DND-41 (cell line): ENCODE data around the gene RSPH10B.

Experiments used
- CTCF ChIP-seq: IDR thresholded peaks from 2 replicates; pipeline ENCODE4 v1.5.1; 2012; ENCODE audit warnings: borderline replicate concordance, low read length, moderate library complexity, mild to moderate bottlenecking; ENCODE audit not compliant: poor library complexity, severe bottlenecking; ENCODE audit errors: extremely low read depth
- EZH2 ChIP-seq: IDR thresholded peaks from 3 replicates; pipeline ENCODE4 v1.6.1; 2012; ENCODE audit warnings: borderline replicate concordance, low read depth, mild to moderate bottlenecking, moderate library complexity, low read length, inconsistent platforms; ENCODE audit not compliant: severe bottlenecking

- TF ChIP-seq CTCF: no peak
- no peak for TF ChIP-seq EZH2
Observed at GRCh38 chr7:5892498-5892897, 78.0 kb downstream of the RSPH10B start.
